GM23338 (cell line): ENCODE data around the gene AMZ1. TPM values are rescaled to one million over a fixed set of nuclear protein-coding genes. Genes with fewer than 3 reads are reported as not detected.

Source experiments
- ATAC-seq: fragments of 200-7000 bp; cut with Tn5 transposase; 3 replicates; pipeline ENCODE4 v1.9.1; 2020
- DNase-seq: peaks from one replicate; pipeline ENCODE4 v3.0.0-alpha.2; 2015; ENCODE audit warnings: low spot score
- H2AFZ ChIP-seq: fragments of 200-600 bp; sonication (generic); 2 replicates; pipeline ENCODE4 v1.8.0; 2016; ENCODE audit warnings: antibody characterized with exemption, mild to moderate bottlenecking, moderate library complexity
- H3F3A ChIP-seq: fragments of 200-600 bp; sonication (generic); replicated peaks from 2 replicates; pipeline ENCODE4 v1.8.0; 2017; ENCODE audit warnings: antibody characterized with exemption, mixed run types, low read depth
- H3K27ac ChIP-seq: fragments of 200-600 bp; sonication (generic); 2 replicates; pipeline ENCODE4 v1.6.1; 2016; ENCODE audit warnings: low read depth
- H3K27me3 ChIP-seq: fragments of 200-600 bp; sonication (generic); 2 replicates; pipeline ENCODE4 v1.8.0; 2016; ENCODE audit warnings: mild to moderate bottlenecking, mixed run types, moderate library complexity; ENCODE audit not compliant: insufficient read depth
- H3K36me3 ChIP-seq: fragments of 200-600 bp; sonication (generic); 2 replicates; pipeline ENCODE4 v1.8.0; 2016; ENCODE audit warnings: mild to moderate bottlenecking; ENCODE audit not compliant: insufficient read depth
- H3K4me1 ChIP-seq: fragments of 200-600 bp; sonication (generic); 2 replicates; pipeline ENCODE4 v1.8.0; 2016; ENCODE audit warnings: mild to moderate bottlenecking, moderate library complexity; ENCODE audit not compliant: insufficient read depth
- H3K4me2 ChIP-seq: fragments of 200-600 bp; sonication (generic); 2 replicates; pipeline ENCODE4 v1.7.1; 2017; ENCODE audit warnings: mixed run types
- H3K4me3 ChIP-seq: fragments of 200-600 bp; sonication (generic); 2 replicates; pipeline ENCODE4 v1.6.1; 2016; ENCODE audit warnings: mixed run types
- H3K79me2 ChIP-seq: fragments of 200-600 bp; sonication (generic); replicated peaks from 2 replicates; pipeline ENCODE4 v1.8.0; 2017; ENCODE audit warnings: mild to moderate bottlenecking; ENCODE audit not compliant: insufficient read depth
- H3K9me2 ChIP-seq: fragments of 200-600 bp; sonication (generic); 2 replicates; pipeline ENCODE4 v1.8.0; 2017; ENCODE audit not compliant: insufficient read depth
- H4K20me1 ChIP-seq: fragments of 200-600 bp; sonication (generic); replicated peaks from 2 replicates; pipeline ENCODE4 v1.8.0; 2017; ENCODE audit warnings: mild to moderate bottlenecking; ENCODE audit not compliant: insufficient read depth
- H3K27ac Mint-ChIP-seq: 2 replicates; pipeline ENCODE4 v1.8.0; 2020; ENCODE audit warnings: inconsistent platforms, mild to moderate bottlenecking, moderate library complexity, mixed read lengths
- H3K27me3 Mint-ChIP-seq: 3 replicates; pipeline ENCODE4 v1.8.0; 2022; ENCODE audit warnings: low read depth, mild to moderate bottlenecking, moderate library complexity, mixed read lengths, inconsistent platforms; ENCODE audit not compliant: insufficient read depth, poor library complexity
- H3K36me3 Mint-ChIP-seq: 3 replicates; pipeline ENCODE4 v1.8.0; 2021; ENCODE audit warnings: low read depth, mild to moderate bottlenecking, inconsistent platforms, moderate library complexity, mixed read lengths
- H3K4me1 Mint-ChIP-seq: 3 replicates; pipeline ENCODE4 v1.8.0; 2020; ENCODE audit warnings: mild to moderate bottlenecking, inconsistent platforms, mixed read lengths
- H3K4me3 Mint-ChIP-seq: 3 replicates; pipeline ENCODE4 v1.8.0; 2021; ENCODE audit warnings: moderate library complexity, mild to moderate bottlenecking, inconsistent platforms, mixed read lengths
- H3K9me3 Mint-ChIP-seq: 3 replicates; pipeline ENCODE4 v1.8.0; 2020; ENCODE audit warnings: moderate library complexity, mild to moderate bottlenecking, inconsistent platforms, mixed read lengths
- CREB1 ChIP-seq: fragments of 250-450 bp; sonication (Bioruptor Pico); IDR thresholded peaks from 2 replicates; pipeline ENCODE4 v1.5.0; 2020; ENCODE audit warnings: low read depth, mild to moderate bottlenecking, moderate library complexity
- CTCF ChIP-seq, 2 experiments: fragments of 200-600 bp in 1 of 2; sonication (generic) in 1 of 2; conservative IDR thresholded peaks; 2 replicates each; pipeline versions ENCODE4 v1.5.1 to v1.6.1; 2016 to 2017; ENCODE audit warnings: antibody characterized with exemption in 2 of 2, low read depth in 2 of 2, mild to moderate bottlenecking in 2 of 2, moderate library complexity in 1 of 2
- EZH2 ChIP-seq: fragments of 200-600 bp; sonication (generic); IDR thresholded peaks from one replicate; pipeline ENCODE4 v1.8.0; 2017; ENCODE audit warnings: antibody characterized with exemption, mild to moderate bottlenecking, low read depth; ENCODE audit not compliant: unreplicated experiment
- EZH2phosphoT487 ChIP-seq: fragments of 200-600 bp; sonication (generic); IDR thresholded peaks from one replicate; pipeline ENCODE4 v1.8.1; 2018; ENCODE audit warnings: antibody characterized with exemption; ENCODE audit not compliant: unreplicated experiment
- JUNB ChIP-seq: IDR thresholded peaks from one replicate; pipeline ENCODE4 v1.6.1; 2016; ENCODE audit warnings: antibody characterized with exemption; ENCODE audit not compliant: unreplicated experiment
- STAT1 ChIP-seq: IDR thresholded peaks from one replicate; pipeline ENCODE4 v1.6.1; 2016; ENCODE audit warnings: antibody characterized with exemption; ENCODE audit not compliant: unreplicated experiment
- ZNF114 ChIP-seq: fragments of 250-450 bp; sonication (Bioruptor Pico); IDR thresholded peaks from 2 replicates; pipeline ENCODE4 v1.5.0; 2020; ENCODE audit warnings: mild to moderate bottlenecking, moderate library complexity
- ZNF331 ChIP-seq: fragments of 250-450 bp; sonication (Bioruptor Pico); IDR thresholded peaks from 2 replicates; pipeline ENCODE4 v1.5.0; 2020; ENCODE audit warnings: low read depth, mild to moderate bottlenecking, moderate library complexity
- ZNF462 ChIP-seq: fragments of 250-450 bp; sonication (Bioruptor Pico); IDR thresholded peaks from 2 replicates; pipeline ENCODE4 v1.5.0; 2020; ENCODE audit warnings: mild to moderate bottlenecking, moderate library complexity
- polyA plus RNA-seq: library from polyadenylated mRNA; unstranded; fragments of >200 nt; fragmentation: Nextera tagmentation; extraction: Ambion mirVana; gene quantifications from 2 replicates; pipeline ENCODE4 v1.2.1, GENCODE V29; 2016
- total RNA-seq: library from RNA; depleted of rRNA; stranded (reverse); fragments of >200 nt; shearing (Covaris generic); gene quantifications from 2 replicates; pipeline ENCODE4 v1.2.3, GENCODE V29; 2014

Gene AMZ1
- total and polyA plus RNA-seq, 2 experiments from 2014 or later: 0.73 to 4.5 TPM

- no peak overlapping the region for H3K4me3 Mint-ChIP-seq
- peaks cover 39% of the 10 kb centered on the region for H3K36me3 Mint-ChIP-seq
- Histone ChIP-seq H4K20me1 (no peaks in the 10 kb centered on the region), H3F3A (0 out of 2 replicates have a peak, but pooled peaks cover 4% of the 10 kb centered on the region), H3K79me2 (no peaks in the 10 kb centered on the region; the same call in 1 of the 2 replicates), H3K27ac (no peak overlapping the region), H3K4me1 (peaks cover 4% of the 10 kb centered on the region; the same call in 1 of the 2 replicates), H3K36me3 (peaks cover 6% of the 10 kb centered on the region; the same call in 1 of the 2 replicates), H3K27me3 (no peaks in the 10 kb centered on the region), H3K9me2 (no peaks in the 10 kb centered on the region), H2AFZ (no peak overlapping the region), H3K4me2 (no peak overlapping the region), H3K4me3 (no peak overlapping the region)
- H3K27ac Mint-ChIP-seq: no peak overlapping the region
- peak; percentile 32 to 63; a peak in 3 of 4 replicates for TF ChIP-seq CTCF (conservative IDR thresholded peaks at IDR 0.05; ENCODE audit: low read depth in 2 of 2)
- TF ChIP-seq CREB1 (CRISPR knock-in tag): no peak
- H3K9me3 Mint-ChIP-seq: no peaks in the 10 kb centered on the region
- DNase-seq (peak; percentile 79), ATAC-seq (peak; percentile 11)
- H3K4me1 Mint-ChIP-seq: peaks cover 3% of the 10 kb centered on the region; the same call in 2 of the 3 replicates
- H3K27me3 Mint-ChIP-seq: peaks cover 12% of the 10 kb centered on the region
These were observed 36.7 kb upstream of the AMZ1 start for GRCh38 chr7:2651336-2651735.

GRCh38 chr7:2651847-2652735, 35.9 kb upstream of the AMZ1 start:
- DNase-seq: no peak
- H3K4me3 Mint-ChIP-seq: no peak overlapping the region
- Histone ChIP-seq H2AFZ (no peak overlapping the region), H3K27me3 (no peaks in the 10 kb centered on the region), H3K4me1 (no peaks in the 10 kb centered on the region), H3K27ac (no peak overlapping the region), H3K79me2 (no peaks in the 10 kb centered on the region; the same call in 1 of the 2 replicates), H3K9me2 (no peaks in the 10 kb centered on the region), H4K20me1 (no peaks in the 10 kb centered on the region), H3F3A (0 out of 2 replicates have a peak, but pooled peaks cover 4% of the 10 kb centered on the region), H3K36me3 (peaks cover 6% of the 10 kb centered on the region; the same call in 1 of the 2 replicates), H3K4me3 (no peak overlapping the region), H3K4me2 (no peak overlapping the region)
- peaks cover 43% of the 10 kb centered on the region for H3K36me3 Mint-ChIP-seq
- peaks cover 11% of the 10 kb centered on the region for H3K27me3 Mint-ChIP-seq
- no peaks in the 10 kb centered on the region for H3K9me3 Mint-ChIP-seq
- peak; percentile 12 for ATAC-seq
- H3K4me1 Mint-ChIP-seq: peaks cover 3% of the 10 kb centered on the region; the same call in 2 of the 3 replicates
- peak overlapping the region; percentile 31; the same call in 1 of the 2 replicates for H3K27ac Mint-ChIP-seq
- TF ChIP-seq STAT1: no peak
- TF ChIP-seq CTCF (conservative IDR thresholded peaks at IDR 0.05; ENCODE audit: low read depth in 2 of 2): no peak
- TF ChIP-seq ZNF114 (CRISPR knock-in tag): no peak
- TF ChIP-seq ZNF331: no peak
- TF ChIP-seq CREB1 (CRISPR knock-in tag): no peak
- TF ChIP-seq ZNF462 (CRISPR knock-in tag): no peak
- TF ChIP-seq EZH2phosphoT487: no peak
- TF ChIP-seq EZH2: no peak
- no peak for TF ChIP-seq JUNB
